MG63 (cell line): ENCODE measurements around the gene KMT2E. TPM values are rescaled to one million over a fixed set of nuclear protein-coding genes. Genes with fewer than 3 reads are reported as not detected.
"Not testable (repeated sequence)": the region's sequence is repeated elsewhere in the genome, so short reads cannot be mapped to it uniquely, and the experiment has no call there.

Experiments used
- DNase-seq: peaks from one replicate; pipeline ENCODE4 v3.0.0-alpha.2; 2020
- H3K27me3 ChIP-seq: fragments of 250-450 bp; sonication (Bioruptor Pico); 2 replicates; pipeline ENCODE4 v1.5.1; 2020; ENCODE audit warnings: mild to moderate bottlenecking, moderate library complexity
- H3K36me3 ChIP-seq: fragments of 250-450 bp; sonication (Bioruptor Pico); 2 replicates; pipeline ENCODE4 v1.5.1; 2020; ENCODE audit warnings: mild to moderate bottlenecking, moderate library complexity
- H3K4me3 ChIP-seq: fragments of 250-450 bp; sonication (Bioruptor Pico); 2 replicates; pipeline ENCODE4 v1.5.1; 2020; ENCODE audit warnings: mild to moderate bottlenecking, moderate library complexity
- H3K9me3 ChIP-seq: fragments of 250-450 bp; sonication (Bioruptor Pico); 2 replicates; pipeline ENCODE4 v1.5.1; 2020; ENCODE audit warnings: mild to moderate bottlenecking, moderate library complexity
- total RNA-seq: library from RNA; depleted of rRNA; stranded (reverse); fragments of >200 nt; shearing (Covaris generic); gene quantifications from 2 replicates; pipeline ENCODE4 v1.2.3, GENCODE V29; 2014; ENCODE audit warnings: low replicate concordance

KMT2E gene
- total RNA-seq, 1 experiment from 2014 or later: 5.1 TPM

DNA sequence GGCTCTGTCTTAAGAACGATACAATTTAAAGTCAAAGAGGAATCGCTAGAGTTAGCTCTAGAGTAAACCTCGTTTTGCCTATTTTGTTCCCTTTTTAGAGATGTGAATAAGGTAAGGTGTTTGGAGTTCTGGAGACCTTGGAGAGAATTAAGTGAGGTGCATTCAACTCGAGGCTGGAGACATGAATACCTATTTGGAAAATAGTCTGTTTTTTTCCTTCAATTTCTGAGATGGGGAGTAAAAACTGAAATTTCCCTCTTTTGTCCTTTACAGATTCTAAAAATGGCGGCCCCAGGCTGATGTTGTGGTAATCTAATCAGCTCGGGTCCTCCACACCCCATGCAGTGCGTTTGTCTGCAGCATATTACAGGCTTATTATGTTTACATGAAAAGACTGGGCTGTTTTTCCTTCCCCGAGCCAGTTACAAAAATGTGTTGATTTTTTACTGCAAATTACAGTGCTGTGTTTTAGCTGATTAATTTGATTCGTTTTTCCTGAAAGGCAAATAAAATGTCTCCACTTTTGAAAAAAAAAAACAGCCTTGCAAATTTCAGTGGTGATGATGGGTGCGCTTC is 1.5 kb downstream of the KMT2E start:
- H3K4me3 ChIP-seq: peak overlapping the region; percentile 75
- no peaks in the 10 kb centered on the region for H3K27me3 ChIP-seq
- H3K9me3 ChIP-seq: no peaks in the 10 kb centered on the region
- peaks cover 5% of the 10 kb centered on the region for H3K36me3 ChIP-seq
- no peak for DNase-seq

DNA sequence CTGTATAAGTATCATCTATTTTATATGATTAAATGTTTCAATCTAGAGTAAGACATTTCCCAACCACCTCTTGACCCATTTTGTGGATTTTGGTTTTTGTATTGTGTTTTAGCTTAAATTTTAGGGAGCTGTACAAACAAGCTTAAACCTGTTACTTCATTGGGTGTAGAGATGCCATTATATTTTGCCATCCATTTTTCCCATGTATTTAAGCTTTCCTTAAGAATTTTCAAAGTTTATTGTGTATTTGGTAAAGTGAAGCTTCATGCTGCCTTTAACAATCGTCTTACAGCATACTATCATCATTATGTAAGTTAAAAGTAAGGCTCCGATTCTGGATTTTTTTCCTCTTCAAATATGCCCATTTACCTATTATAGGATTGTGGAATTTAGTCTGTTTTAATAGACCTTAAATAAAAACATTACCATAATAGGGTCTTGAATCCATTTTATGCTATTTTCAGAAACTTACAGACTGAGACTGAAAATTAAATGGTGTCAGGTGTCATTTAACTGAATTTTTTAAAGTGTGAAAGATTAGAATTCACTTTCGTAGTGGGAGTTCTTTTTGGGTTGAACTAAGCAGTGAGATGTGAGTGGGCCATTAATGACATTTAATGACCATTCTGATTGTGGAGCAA is 2.2 kb downstream of the KMT2E start:
- no peak for DNase-seq
- H3K9me3 ChIP-seq: no peaks in the 10 kb centered on the region
- H3K36me3 ChIP-seq: peaks cover 4% of the 10 kb centered on the region; the same call in 1 of the 2 replicates
- peak overlapping the region; percentile 75 for H3K4me3 ChIP-seq
- H3K27me3 ChIP-seq: no peaks in the 10 kb centered on the region

DNA sequence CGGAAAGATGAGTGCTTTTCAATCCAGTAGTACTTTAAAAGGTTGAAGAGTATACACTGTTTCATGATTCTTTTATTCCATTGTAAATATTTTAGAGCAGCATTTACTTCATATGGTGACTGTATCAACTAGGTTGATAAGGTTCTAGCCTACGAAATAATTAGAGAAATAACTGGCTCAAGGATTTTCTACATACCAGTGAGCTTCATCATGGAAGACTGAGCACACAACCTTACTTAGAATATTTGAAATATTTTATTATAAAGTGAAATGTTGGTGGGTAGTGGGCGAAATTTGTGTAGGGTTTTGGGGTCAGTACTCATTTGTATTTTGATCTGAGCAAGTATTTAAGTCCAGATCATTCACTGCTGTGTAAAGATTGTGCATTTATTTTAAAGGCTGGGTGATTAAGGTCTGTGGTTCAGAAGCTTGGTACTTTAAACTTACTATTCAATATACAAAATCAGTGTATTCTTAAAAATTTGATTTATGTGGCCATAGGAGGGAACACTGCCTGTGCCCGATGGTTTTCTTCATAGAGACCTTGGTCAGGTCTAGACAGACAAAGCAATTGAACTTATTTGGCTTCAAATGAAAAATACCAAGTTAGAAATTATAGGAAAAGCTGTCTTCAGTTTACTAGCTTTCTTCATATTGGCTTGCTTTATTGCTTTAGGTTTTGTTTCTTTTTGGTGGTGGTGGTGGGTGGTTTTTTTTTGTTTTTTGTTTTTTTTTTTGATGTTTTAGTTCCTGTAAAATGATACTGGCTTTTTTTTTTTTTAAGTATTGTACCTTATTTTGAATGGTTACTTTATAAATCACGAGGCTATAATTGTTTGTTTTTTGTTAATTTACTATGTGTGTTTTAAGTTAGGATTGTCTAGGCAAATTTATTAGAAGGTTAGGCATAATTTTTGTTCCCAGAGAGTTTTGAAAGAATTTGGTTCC is 3.0 kb downstream of the KMT2E start:
- peak overlapping the region; percentile 75 for H3K4me3 ChIP-seq
- no peaks in the 10 kb centered on the region for H3K27me3 ChIP-seq
- no peaks in the 10 kb centered on the region for H3K9me3 ChIP-seq
- peaks cover 3% of the 10 kb centered on the region; the same call in 1 of the 2 replicates for H3K36me3 ChIP-seq
- DNase-seq: no peak

DNA sequence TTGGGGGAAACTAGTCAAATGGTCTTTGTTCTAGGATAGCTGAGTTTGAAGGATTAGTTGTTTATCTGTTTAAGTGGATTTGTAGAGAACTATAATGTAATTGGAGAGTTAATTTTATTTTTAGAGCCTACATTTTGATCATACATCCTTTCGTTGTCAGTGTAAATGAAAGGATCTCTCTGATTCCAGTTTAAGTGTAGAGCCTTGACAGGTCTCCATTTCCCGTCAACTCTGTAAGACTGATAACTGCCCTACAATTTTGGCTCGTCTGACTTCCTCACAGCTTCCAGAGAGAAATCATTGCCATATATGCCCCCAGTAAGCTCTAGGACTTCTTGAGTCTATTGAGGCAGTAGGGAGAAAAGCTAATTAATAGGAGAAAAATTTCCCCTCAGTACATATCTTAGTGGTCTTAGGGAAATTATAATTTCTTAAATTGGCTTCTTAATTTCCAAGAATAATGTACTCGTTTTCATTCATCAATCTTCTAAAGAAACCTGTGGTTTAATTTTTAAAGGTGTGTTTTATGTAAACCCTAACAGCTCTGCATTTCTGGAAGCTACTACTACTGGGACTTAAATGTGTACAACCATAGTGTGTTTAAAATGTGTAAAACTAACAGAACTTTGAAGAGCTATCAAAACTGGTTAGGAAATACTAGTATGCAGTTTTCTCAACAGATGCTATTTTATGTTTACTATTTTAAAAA is 3.8 kb downstream of the KMT2E start:
- peak overlapping the region; percentile 75 for H3K4me3 ChIP-seq
- no peaks in the 10 kb centered on the region for H3K9me3 ChIP-seq
- DNase-seq: no peak
- no peaks in the 10 kb centered on the region for H3K36me3 ChIP-seq
- H3K27me3 ChIP-seq: no peaks in the 10 kb centered on the region

DNA sequence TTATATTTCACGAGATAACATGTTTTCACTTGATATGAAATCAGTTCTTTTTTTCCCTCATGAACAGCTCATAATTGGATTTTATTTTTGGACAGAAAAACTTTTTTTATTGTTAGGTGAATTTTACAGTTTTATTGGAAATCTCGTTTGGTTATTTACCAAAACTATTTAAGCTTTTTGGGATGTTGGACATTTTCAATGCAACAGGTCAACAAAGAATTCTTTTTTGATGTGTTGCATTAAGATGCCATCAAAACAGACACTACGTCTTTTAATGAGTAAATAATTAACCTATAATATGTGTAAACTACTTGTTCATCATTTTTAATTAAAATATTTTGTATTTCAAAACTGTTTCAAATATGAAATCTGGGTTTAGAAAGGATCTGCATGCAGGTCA is 5.3 kb downstream of the KMT2E start:
- H3K4me3 ChIP-seq: no peak overlapping the region
- no peaks in the 10 kb centered on the region for H3K9me3 ChIP-seq
- no peaks in the 10 kb centered on the region for H3K27me3 ChIP-seq
- H3K36me3 ChIP-seq: no peaks in the 10 kb centered on the region
- no peak for DNase-seq

GRCh38 chr7:105020926-105021325 is 6.9 kb downstream of the KMT2E start:
- DNase-seq: no peak
- H3K36me3 ChIP-seq: no peaks in the 10 kb centered on the region
- no peaks in the 10 kb centered on the region for H3K9me3 ChIP-seq
- H3K4me3 ChIP-seq: no peak overlapping the region
- H3K27me3 ChIP-seq: no peaks in the 10 kb centered on the region

DNA sequence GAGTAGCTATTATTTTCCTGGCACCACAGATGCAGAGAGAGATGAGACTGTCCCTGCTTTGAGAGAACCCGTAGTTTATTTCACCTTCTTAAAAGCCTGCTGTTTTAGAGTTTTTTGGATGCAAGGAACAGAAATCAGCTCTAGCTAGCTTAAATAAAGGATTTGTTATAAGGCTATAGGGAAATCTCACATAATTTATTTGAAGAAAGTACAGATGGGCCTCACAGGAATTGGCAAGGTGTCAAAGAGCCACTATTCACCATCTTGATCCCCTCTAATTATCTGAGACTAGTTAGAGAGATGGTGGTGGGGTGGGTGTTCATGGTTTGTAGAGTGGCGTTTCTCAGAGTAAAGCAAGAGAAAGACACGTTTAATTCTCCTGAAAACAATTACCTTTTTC is 7.3 kb downstream of the KMT2E start:
- no peak overlapping the region for H3K4me3 ChIP-seq
- no peaks in the 10 kb centered on the region for H3K36me3 ChIP-seq
- DNase-seq: no peak
- H3K9me3 ChIP-seq: no peaks in the 10 kb centered on the region
- no peaks in the 10 kb centered on the region for H3K27me3 ChIP-seq

GRCh38 chr7:105021967-105022366 is 8.0 kb downstream of the KMT2E start:
- H3K36me3 ChIP-seq: no peaks in the 10 kb centered on the region
- DNase-seq: no peak
- H3K27me3 ChIP-seq: no peaks in the 10 kb centered on the region
- H3K9me3 ChIP-seq: no peaks in the 10 kb centered on the region
- no peak overlapping the region for H3K4me3 ChIP-seq

- DNase-seq: no peak
- Histone ChIP-seq H3K4me3 (no peak overlapping the region), H3K27me3 (no peaks in the 10 kb centered on the region), H3K9me3 (no peaks in the 10 kb centered on the region), H3K36me3 (no peaks in the 10 kb centered on the region)
Observed at GRCh38 chr7:105022458-105022857, 8.5 kb downstream of the KMT2E start.

DNA sequence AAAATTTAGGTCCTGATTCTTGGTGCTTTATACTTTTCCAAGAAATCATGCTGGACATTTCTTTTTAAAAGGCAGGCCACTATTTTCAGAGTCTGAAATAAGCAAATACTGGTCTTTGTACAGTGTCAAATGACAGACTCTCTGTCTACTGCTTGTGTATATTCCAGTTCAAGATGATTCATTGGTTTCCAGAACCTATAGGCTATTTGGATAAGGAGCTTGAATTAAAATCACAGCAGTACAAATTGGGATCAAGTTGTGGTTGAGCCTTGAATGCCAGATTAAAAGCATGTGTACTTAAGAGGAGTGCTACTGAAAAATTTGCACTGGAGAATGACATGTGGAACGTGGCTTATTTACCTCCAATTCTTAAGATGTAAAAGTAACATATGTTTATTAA is 10.7 kb downstream of the KMT2E start:
- H3K36me3 ChIP-seq: no peaks in the 10 kb centered on the region
- DNase-seq: no peak
- no peak overlapping the region for H3K4me3 ChIP-seq
- no peaks in the 10 kb centered on the region for H3K9me3 ChIP-seq
- H3K27me3 ChIP-seq: no peaks in the 10 kb centered on the region

DNA sequence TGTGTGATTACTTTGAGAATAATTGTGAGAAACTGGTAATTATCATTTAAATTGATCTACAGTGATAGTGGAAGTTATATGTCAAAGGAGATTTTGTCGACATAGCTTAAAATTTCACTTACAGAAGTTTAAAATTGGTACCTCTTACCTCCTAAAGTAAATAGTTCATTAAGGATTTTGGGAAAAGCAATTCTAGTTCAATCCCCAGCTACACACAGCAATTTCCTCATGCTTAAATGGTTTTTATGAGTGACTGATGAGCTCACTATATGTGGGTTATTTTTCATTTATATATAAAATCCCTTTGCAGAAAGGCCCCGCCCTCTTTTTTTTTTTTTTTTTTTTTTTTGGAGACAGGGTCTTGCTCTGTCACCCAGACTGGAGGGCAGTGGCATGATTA is 12.7 kb downstream of the KMT2E start:
- DNase-seq: no peak
- no peaks in the 10 kb centered on the region for H3K27me3 ChIP-seq
- no peaks in the 10 kb centered on the region for H3K36me3 ChIP-seq
- H3K4me3 ChIP-seq: no peak overlapping the region
- no peaks in the 10 kb centered on the region for H3K9me3 ChIP-seq

DNA sequence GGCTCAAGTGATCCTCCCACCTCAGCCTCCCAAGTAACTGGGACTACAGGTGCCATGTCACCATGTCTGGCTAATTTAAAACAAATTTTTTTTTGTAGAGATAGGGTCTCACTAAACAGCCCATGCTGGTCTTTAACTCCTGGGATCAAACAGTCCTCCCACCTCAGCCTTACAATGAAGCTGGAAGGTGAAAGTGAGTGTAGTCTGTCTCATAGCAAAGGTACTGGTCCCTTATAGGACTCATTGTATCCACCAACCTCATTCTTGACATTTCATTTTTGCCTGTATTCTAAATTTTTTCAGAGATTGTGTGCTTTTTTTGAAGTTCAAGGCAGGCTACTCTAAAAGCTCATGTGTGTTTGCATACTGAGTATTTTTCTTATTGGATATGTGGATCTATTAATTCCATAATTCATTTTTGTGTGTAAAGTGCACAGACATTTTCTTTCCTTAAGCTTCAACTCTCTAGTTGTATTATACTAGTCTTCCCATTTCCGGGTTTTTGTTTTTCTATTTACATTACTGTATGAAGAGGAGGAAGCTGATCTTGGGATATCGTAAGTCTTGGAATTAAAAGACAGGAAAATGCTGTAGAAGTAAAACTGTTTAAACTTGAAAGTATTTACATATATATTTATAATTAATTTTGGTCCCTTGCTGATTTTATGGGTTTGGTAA is 13.3 kb downstream of the KMT2E start:
- H3K36me3 ChIP-seq: no peaks in the 10 kb centered on the region
- H3K27me3 ChIP-seq: no peaks in the 10 kb centered on the region
- H3K4me3 ChIP-seq: no peak overlapping the region
- no peak for DNase-seq
- no peaks in the 10 kb centered on the region for H3K9me3 ChIP-seq

GRCh38 chr7:105028004-105028403 is 14.0 kb downstream of the KMT2E start:
- DNase-seq: no peak
- Histone ChIP-seq H3K9me3 (no peaks in the 10 kb centered on the region), H3K27me3 (no peaks in the 10 kb centered on the region), H3K4me3 (no peak overlapping the region), H3K36me3 (no peaks in the 10 kb centered on the region)

DNA sequence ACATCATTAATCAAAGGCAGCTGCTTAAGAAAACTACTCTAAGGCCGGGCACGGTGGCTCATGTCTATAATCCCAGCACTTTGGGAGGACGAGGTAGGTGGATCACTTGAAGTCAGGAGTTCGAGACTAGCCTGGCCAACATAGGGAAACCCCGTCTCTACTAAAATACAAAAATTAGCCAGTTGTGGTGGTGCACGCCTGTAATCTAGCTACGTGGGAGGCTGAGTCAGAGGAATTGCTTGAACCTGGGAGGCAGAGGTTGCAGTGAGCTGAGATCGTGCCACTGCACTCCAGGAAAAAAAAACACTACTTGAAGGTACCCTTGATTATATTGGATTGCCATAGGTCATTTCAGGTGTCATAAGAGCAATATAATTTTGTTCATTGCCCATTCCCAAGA is 14.9 kb downstream of the KMT2E start:
- H3K36me3 ChIP-seq, H3K4me3 ChIP-seq, H3K27me3 ChIP-seq, H3K9me3 ChIP-seq, DNase-seq: not testable (repeated sequence)

DNA sequence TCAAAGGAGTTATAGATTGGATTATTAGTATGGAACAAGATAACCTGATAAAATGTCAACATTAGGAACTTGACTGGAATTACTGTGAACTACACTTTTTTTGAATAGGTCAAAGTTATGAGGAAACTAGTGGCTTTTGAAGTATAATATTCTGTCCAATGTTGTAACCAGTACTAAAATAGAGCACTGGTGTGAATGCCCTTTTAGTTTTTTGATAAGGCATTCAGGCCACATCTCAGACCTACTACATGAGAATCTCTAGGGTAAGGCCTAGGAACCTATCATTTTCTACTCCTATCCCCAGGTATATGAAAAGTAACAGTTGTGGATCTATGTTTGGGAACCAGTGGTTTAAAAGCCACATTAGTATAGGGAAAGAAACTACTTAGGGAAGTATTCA is 16.4 kb downstream of the KMT2E start:
- H3K27me3 ChIP-seq: no peaks in the 10 kb centered on the region
- no peaks in the 10 kb centered on the region for H3K36me3 ChIP-seq
- no peak for DNase-seq
- H3K4me3 ChIP-seq: no peak overlapping the region
- H3K9me3 ChIP-seq: no peaks in the 10 kb centered on the region

GRCh38 chr7:105032553-105033214 is 18.7 kb downstream of the KMT2E start:
- Histone ChIP-seq H3K36me3 (no peaks in the 10 kb centered on the region), H3K27me3 (no peaks in the 10 kb centered on the region), H3K4me3 (no peak overlapping the region), H3K9me3 (no peaks in the 10 kb centered on the region)
- DNase-seq: no peak
